Calu3 (cell line): ENCODE data around the gene ZNF98. TPM values are rescaled to one million over a fixed set of nuclear protein-coding genes. Genes with fewer than 3 reads are reported as not detected.

ENCODE experiments used
- BruUV-seq: library from RNA; stranded (reverse); fragments of 400-500 nt; replicated peaks from 2 replicates; lab custom pipeline; 2021; lab: Mats Ljungman, UMichigan
- CTCF ChIA-PET: fragments of 300-600 bp; sonication (Branson Sonifier 250); formaldehyde crosslinking; loops from one replicate; lab custom pipeline; 2022; ENCODE audit warnings: antibody characterized with exemption; lab: Charles Lee
- DNase-seq: peaks from one replicate; pipeline ENCODE4 v3.0.0; 2022
- H3K27ac Mint-ChIP-seq: one replicate; pipeline ENCODE4 v1.8.0; 2022; ENCODE audit warnings: mixed read lengths; ENCODE audit not compliant: unreplicated experiment
- H3K27me3 Mint-ChIP-seq: one replicate; pipeline ENCODE4 v1.8.0; 2022; ENCODE audit warnings: mixed read lengths; ENCODE audit not compliant: unreplicated experiment
- H3K36me3 Mint-ChIP-seq: one replicate; pipeline ENCODE4 v1.8.0; 2022; ENCODE audit warnings: mild to moderate bottlenecking, moderate library complexity, mixed read lengths; ENCODE audit not compliant: insufficient read depth, unreplicated experiment
- H3K4me1 Mint-ChIP-seq: one replicate; pipeline ENCODE4 v1.8.0; 2022; ENCODE audit warnings: mild to moderate bottlenecking, low read depth, mixed read lengths; ENCODE audit not compliant: unreplicated experiment
- H3K4me3 Mint-ChIP-seq: one replicate; pipeline ENCODE4 v1.8.0; 2022; ENCODE audit warnings: mild to moderate bottlenecking, low read depth, moderate library complexity, mixed read lengths; ENCODE audit not compliant: unreplicated experiment
- H3K9me3 Mint-ChIP-seq: one replicate; pipeline ENCODE4 v1.8.0; 2022; ENCODE audit warnings: low read depth, mixed read lengths; ENCODE audit not compliant: unreplicated experiment
- intact Hi-C: fragments of 100-400 bp; cut with micrococcal nuclease; formaldehyde crosslinking; loops from one replicate; pipeline ENCODE4 v1.10.0; 2022; ENCODE audit not compliant: unreplicated experiment
- total RNA-seq: library from RNA; stranded (reverse); gene quantifications from 2 replicates; pipeline ENCODE4 v1.2.3, GENCODE V29; 2022
- TF ChIP-seq, protein P1 (sequence below): fragments of 200-600 bp; IDR thresholded peaks from one replicate; pipeline ENCODE4 v1.8.0; 2022; ENCODE audit warnings: antibody characterized with exemption; ENCODE audit not compliant: unreplicated experiment

ZNF98 gene
- total RNA-seq, 1 experiment from 2014 or later, result not detected

DNA sequence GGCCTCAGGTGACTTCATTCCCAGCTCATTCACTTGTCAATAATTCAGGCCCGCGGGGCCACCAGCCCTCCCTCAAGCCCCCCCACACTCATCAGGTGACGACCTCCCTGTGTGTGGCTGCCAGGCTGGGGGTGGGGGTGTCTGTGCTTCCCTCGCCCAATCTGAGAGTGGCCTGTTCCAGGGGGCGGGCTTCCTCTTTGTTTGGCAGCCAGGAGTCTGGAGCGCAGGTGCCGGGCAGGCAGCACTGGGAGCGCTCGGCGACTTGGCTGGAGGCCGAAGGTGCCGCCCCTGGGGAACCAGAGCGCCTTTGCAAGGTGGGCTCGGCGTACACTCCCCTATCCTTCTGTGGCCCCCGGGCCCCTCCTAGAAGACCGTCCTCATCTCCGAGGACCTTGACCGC lies 5.4 kb upstream of the ZNF98 start:
- BruUV-seq, result no TSS peak
- TF ChIP-seq, protein P1, sequence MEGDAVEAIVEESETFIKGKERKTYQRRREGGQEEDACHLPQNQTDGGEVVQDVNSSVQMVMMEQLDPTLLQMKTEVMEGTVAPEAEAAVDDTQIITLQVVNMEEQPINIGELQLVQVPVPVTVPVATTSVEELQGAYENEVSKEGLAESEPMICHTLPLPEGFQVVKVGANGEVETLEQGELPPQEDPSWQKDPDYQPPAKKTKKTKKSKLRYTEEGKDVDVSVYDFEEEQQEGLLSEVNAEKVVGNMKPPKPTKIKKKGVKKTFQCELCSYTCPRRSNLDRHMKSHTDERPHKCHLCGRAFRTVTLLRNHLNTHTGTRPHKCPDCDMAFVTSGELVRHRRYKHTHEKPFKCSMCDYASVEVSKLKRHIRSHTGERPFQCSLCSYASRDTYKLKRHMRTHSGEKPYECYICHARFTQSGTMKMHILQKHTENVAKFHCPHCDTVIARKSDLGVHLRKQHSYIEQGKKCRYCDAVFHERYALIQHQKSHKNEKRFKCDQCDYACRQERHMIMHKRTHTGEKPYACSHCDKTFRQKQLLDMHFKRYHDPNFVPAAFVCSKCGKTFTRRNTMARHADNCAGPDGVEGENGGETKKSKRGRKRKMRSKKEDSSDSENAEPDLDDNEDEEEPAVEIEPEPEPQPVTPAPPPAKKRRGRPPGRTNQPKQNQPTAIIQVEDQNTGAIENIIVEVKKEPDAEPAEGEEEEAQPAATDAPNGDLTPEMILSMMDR, result no peak
- Mint-ChIP-seq H3K9me3 (peaks cover 3% of the 10 kb centered on the region), H3K27me3 (no peaks in the 10 kb centered on the region), H3K4me3 (no peak overlapping the region), H3K4me1 (no peaks in the 10 kb centered on the region), H3K27ac (no peak overlapping the region), H3K36me3 (no peaks in the 10 kb centered on the region)
- CTCF ChIA-PET, result no interaction called here
- intact Hi-C loops, result no loop called here
- no peak for DNase-seq

GRCh38 chr19:22426901-22427300 lies 4.8 kb upstream of the ZNF98 start:
- DNase-seq, result no peak
- no peaks in the 10 kb centered on the region for H3K36me3 Mint-ChIP-seq
- CTCF ChIA-PET, result no interaction called here
- H3K27ac Mint-ChIP-seq, result no peak overlapping the region
- peaks cover 3% of the 10 kb centered on the region for H3K9me3 Mint-ChIP-seq
- no peaks in the 10 kb centered on the region for H3K4me1 Mint-ChIP-seq
- intact Hi-C loops, result no loop called here
- H3K4me3 Mint-ChIP-seq, result no peak overlapping the region
- BruUV-seq, result no TSS peak
- H3K27me3 Mint-ChIP-seq, result no peaks in the 10 kb centered on the region
- TF ChIP-seq, protein P1, result no peak

- Mint-ChIP-seq H3K36me3 (no peaks in the 10 kb centered on the region), H3K4me1 (no peaks in the 10 kb centered on the region), H3K27ac (no peak overlapping the region), H3K4me3 (no peak overlapping the region), H3K27me3 (no peaks in the 10 kb centered on the region), H3K9me3 (peaks cover 3% of the 10 kb centered on the region)
- no TSS peak for BruUV-seq
- no peak for DNase-seq
- intact Hi-C loops, result no loop called here
- CTCF ChIA-PET, result interaction anchor here (0.6 kb wide), 1 partner anchor 226 kb away, joined by 3 read pairs; no protein-coding TSS in a partner anchor
- TF ChIP-seq, protein P1, result no peak
These were observed 349 bp downstream of the ZNF98 start for GRCh38 chr19:22421797-22422196.

DNA sequence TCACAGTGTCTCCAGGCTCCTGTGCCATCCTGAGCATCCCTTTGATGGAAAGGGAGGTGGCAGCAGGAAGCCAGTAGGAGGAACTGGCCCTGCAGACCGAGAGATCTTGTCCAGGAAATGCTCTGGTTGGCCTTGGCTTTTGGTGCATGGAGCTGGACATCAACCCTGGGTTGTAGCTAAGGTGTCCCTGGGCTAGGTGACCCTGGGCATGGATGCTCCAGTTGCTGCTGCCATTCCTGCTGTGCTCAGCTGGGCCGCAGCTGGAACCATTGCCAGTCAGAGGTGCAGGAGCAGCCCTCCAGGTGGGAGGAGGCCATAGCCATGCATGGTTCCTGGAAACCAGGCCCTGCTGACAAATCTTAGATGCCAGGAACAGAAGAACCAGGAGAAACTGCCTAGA lies 67.5 kb downstream of the ZNF98 start:
- Mint-ChIP-seq H3K4me3 (no peak overlapping the region), H3K27me3 (no peaks in the 10 kb centered on the region), H3K9me3 (no peaks in the 10 kb centered on the region), H3K27ac (no peak overlapping the region), H3K4me1 (no peaks in the 10 kb centered on the region), H3K36me3 (no peaks in the 10 kb centered on the region)
- CTCF ChIA-PET, result no interaction called here
- TF ChIP-seq, protein P1, result no peak
- BruUV-seq, result no TSS peak
- intact Hi-C loops, result no loop called here
- DNase-seq, result no peak

Other genes with a start within 250 kb of the ZNF98 start
- gene ZNF676, start 225.4 kb downstream of the ZNF98 start, total RNA-seq, result not detected in 2 replicates
- gene ZNF729, start 135.9 kb downstream of the ZNF98 start, total RNA-seq, result not detected in 2 replicates
- not detected in 2 replicates for gene ZNF492, start 212.0 kb upstream of the ZNF98 start, total RNA-seq